Suppressor macrophage treated with lipopolysaccharide for 4 hours (primary cell): ENCODE measurements around the gene FIZ1.
A peak's percentile ranks its signal among the peaks of the same experiment; 100 is the strongest.

Experiments
- DNase-seq: peaks from one replicate; pipeline ENCODE4 v3.0.0-alpha.2; 2020

The FIZ1 gene

DNA sequence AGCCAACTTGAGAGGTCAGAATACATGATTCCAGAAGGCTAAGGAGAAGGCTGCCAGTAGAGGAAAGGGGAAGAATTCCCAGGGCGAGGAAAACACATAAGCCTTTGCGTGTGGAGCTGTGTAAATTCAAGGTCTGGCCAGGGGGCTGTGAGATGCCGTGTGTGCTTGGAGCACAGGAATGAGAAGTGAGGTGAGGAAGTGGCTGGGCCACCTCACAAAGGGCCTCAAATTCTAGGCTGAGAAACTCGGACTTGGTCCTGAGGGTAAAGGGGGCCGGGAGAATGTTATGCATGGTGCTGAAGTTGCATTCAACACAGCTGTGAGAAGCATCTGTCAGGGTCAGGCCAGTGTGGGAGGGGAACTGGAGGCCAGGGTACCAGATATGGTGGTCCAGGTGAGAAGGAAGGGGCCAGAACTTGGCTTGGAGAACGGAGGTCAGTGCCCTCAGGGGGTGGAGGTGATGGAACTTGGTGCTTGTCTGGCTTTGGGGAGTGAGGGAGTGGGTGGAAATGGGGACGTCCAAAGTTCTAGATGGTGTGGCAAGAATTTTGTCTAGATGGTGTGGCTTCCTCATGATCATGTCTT lies 36.6 kb upstream of the FIZ1 start:
- no peak for DNase-seq

DNA sequence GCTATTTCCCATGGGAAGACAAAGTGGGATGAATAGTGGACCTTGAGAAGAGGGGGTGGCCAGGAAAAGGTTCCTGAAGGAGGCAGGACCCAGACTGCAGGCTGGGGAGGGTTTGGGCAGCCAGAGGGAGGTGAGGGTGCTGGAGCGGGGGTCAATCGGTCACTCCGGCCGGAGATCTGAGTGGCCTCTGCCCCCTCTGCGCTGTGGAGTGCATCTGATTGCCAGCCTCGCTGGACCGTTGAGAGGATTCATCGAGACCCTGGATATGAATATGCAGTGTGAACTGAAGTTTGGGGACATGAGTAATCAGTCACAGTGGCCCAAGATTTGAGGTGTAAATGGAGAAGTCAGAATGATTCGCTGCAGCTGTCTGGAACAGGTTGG lies 36.0 kb upstream of the FIZ1 start:
- DNase-seq, result no peak

DNA sequence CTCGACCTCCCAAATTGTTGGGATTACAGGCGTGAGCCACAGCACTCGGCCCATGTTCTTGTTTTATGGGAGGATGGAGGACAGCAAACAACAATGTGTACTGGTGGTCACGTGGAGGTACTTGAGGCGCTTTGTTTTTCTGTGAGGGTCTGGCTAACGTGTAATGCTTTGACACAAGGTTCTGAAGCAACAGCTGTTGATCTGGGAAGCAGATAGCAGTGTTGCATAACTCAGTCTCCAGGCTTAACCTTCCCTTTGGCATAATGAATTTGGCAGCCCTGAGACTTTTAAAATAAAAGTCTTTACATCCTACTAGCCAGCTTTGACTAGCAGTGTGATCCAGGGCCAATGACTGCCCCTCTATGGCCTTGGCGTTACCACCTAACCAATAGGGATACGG lies 34.5 kb upstream of the FIZ1 start:
- no peak for DNase-seq

DNA sequence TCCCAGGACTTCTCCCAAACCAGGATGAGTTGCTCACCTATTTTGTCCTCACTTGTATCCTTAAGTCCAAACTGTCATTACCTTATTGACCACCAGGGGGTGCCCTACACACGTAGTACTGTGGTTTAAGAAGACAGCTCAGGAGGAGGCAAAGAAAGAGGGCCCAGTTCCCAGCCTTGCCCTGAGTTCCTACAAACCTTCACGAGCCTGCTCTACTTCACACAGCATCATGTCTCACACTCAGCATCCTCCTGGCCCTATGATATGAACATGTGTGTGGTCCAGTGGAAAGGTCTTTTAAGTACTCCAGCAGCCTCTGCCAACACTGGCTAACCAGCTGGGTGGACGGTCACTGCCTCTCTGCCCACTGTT lies 33.1 kb upstream of the FIZ1 start:
- DNase-seq, result peak; percentile 97

DNA sequence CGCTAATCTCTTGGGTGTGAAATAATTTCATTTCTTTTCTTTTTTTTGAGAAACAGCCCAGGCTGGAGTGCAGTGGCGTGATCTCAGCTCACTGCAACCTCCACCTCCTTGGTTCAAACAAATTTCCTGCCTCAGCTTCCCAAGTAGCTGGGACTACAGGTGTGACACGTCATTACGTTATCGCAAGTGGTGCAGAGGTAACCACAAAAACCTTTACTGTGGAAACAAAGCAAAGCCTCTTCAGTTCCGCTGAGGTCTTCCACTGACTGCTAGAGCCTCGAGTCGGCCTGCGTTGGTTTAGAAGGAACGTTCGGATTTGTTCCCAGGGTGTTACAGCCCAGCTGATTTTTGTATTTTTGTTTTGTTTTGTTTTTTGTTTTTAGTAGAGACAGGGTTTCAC lies 27.0 kb upstream of the FIZ1 start:
- no peak for DNase-seq

DNA sequence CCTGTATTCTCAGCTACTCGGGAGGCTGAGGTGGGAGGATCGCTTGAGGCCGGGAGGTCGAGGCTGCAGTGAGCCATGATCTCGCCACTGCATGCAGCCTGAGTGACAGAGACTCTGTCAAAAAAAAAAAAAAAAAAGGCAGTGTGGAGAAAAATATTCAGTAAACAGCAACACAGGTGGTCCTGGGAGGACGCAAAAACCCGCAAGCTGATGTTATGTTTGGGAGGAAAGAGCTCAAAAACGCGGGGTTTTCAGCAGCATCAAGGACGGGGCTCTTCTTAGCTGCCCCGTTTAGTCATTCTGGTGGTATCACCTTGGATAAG lies 25.6 kb upstream of the FIZ1 start:
- DNase-seq, result no peak

DNA sequence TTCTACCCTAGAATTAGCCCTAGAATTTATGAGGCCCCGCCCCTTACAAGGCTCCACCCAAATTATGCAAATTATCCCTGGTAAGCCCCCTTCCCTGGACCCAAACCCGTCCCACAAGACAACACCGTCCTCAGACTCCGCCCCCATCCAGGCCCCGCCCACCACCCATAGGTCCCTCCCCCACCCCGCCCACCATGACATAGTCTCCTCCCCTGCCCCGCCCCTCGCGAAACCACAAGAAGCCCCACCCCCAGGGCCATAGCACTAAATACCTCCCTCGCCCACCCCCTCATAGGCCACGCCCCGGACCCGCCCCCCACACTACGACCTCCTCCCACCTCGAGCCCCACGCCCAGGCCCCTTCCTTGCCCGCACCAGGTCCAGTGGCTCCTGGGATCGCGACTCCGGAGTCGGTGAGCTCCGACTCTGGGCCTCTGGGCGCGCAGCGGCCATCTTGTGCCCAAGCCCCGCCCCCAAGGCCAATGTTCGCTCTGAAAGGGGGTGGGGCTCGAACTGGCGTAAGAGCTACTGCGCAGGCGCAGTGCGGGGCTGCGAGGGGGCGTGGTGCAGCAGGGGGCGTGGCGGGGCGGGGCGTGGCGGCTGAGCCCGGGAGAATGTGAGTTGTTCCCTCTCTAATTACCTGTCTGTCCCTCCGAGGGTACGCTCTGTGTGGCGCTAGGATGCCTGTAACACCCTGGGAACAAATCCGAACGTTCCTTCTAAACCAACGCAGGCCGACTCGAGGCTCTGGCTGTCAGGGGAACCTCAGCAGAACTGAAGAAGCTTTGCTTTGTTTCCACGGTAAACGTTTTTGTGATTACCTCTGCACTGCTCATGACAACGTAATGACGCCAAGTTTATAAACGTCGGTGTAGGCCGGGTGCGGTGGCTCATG lies 25.0 kb upstream of the FIZ1 start, which contains the start of gene ZNF784:
ZNF784 (minus strand) TSS at position 458 of the 895 bp plus-strand sequence; CDS start at position 453, 5 bp downstream.
- peak; percentile 98 for DNase-seq

DNA sequence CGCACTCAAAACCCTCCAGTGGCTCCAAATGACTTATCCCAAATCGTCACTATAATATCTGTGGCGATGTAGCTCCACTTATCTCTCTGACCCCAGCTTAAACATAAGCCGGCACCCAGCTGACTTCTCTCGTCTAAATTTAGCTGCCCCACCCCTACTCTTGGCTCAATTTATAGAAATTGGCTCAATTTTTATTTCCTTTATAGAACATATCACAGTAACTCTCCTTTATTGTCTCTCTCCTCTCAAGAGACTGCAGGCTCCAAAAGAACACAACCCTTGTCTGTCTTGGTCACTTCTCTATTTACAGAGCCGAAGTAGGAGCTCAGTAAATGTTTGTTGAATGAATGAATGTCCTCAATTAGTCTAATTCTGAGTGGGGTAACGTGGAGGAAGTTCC lies 24.2 kb upstream of the FIZ1 start:
- no peak for DNase-seq

DNA sequence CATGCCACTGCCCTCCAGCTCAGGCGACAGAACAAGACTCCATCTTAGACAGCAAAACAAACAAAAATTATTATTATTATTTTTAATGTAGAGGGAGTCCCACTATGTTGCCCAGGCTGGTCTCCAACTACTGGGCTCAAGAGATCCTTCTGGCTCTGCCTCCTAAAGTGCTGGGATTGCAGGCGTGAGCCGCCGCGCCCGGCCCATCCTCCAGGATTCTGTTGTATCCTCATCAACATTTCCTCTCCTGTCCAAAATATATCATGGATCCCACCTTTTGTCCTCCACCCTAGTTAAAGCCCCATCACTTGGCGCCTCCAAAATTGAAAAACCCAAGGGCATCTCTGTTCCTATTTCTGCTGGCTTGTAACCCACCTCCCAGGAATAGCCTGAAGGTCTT lies 23.8 kb upstream of the FIZ1 start:
- no peak for DNase-seq

DNA sequence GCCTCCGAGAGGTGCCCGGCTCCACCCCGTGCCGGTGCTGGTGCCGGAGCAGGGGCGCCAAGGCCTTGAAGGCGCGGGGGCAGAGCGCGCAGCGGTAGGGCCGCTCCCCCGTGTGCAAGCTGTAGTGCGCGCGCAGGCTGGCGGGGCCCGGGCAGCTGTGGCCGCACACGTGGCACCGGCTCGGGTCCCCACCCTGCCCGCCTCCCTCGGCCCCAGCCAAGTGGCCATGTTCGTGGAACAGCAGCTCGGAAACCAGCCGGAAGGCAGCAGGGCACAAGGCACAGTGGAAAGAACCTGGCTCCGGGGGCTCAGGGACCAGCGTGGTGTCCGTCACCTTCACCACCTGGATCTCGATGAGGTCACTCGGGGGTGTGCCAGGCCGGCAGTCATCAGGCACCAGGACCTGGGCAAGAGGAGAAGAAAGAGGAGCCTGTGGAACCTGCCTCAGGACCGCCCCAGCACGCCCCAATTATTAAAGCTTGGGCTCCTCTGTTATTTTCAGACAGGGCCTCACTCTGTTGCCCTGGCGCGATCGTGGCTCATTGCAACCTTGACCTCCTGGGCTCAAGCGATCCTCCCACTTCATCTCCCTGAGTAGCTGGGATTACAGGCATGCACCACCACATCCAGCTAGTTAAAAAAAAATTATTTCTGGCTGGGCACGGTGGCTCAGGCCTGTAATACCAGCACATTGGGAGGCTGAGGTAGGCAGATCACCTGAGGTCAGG lies 23.1 kb upstream of the FIZ1 start:
- DNase-seq, result no peak

DNA sequence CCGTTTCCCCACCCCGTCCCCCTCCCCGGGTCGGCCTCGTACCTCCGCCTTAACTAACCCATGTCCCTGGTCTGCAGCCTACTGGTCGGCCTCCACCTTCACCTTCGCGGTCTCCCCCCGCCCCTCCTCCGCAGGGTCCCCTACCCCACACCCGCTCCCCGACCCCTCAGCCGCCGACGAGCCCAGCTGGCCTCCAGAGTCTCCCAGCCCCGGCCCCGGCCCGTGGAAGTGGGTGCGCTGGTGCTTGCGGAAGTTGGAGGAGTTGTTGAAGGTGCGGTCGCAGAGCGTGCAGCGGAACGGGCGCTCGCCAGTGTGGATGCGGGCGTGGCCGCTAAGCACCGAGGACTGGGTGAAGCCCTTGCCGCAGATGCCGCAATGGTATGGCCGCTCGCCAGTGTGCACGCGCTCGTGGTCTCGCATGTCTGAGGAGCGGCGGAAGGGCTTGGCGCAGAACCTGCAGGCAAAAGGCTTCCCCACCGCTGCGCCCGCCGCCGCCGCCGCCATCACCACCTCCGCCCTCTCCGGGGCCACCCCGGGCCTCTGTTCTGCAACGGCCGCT lies 22.4 kb upstream of the FIZ1 start:
- DNase-seq, result no peak

DNA sequence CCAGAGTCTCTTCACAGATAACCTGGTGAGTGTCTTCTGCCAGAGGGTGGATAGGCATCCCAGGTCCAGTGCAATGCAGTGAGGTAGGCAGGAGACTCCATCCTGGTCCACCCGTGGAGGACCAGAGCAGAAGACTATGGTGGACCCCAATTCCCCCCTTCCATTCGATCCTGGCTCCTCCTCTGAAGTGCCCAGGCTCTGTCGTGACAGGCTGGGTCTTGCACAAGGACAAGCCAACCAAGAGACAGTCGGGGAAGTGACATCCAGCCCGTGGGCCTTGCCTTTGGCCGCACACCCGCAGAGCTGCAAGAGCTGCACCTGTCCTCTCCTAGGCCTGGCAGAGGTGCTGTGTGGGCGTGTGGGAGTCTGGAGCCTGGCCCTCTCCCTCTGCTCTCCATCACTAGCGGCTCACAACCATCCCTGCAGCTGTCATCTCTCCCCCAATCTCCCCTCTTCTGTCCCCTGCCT lies 21.9 kb upstream of the FIZ1 start:
- DNase-seq, result no peak

DNA sequence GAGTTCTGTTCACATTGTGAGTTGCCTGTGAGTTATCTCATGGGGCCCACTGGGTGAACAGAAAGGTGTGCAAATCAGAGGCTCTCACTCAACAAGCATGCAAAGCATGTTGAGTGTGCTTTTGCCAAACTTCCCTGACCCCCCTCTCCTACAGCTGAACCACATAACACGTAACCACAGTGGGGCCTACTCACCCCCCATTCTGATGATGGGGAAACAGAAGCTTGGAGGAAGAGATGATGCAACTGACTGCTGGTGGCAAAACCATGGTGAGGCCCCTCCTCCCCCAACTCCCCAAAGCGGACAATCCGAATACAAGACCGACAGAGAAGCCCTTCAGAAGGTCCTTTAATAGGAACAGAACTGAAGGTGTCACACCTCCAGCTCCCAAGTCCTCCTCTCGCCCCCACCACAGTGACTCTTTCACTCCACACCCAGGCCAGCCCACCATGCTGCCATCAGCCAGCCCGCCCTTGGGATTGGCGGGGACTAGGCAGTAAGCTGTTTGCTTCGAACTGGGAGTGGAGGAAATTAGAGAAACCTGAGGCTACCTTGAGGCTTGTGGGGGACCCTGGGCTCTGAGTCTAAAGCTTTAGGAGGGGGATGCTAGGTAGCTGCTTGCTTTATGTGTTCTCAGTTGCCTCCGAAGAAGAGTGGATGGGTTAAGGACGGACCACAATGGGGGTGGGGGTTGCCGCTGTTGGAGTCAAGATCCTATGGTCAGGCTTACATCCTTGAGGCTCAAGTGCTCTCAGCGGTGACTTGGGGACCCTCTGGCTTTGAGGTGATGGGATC lies 21.3 kb upstream of the FIZ1 start:
- DNase-seq, result peak; percentile 52

DNA sequence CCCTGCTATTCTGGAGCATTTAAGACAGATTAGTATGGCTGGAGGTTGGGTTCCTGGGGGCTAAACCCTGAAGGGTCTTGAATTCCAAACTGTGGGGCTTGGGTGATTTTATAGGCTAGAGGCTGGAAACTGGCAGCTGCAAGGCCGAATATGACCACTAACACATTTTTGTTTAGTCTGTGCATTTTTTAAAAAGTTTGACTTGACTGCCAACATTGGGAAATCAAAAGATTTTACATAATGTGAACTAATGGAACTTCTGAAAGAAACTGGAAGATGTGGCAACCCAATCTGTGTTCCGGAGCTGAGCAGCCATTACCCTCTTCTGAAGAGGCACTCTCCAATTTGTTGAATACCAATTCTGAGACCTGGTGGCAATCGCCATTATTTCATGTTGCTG lies 20.0 kb upstream of the FIZ1 start:
- DNase-seq, result peak; percentile 23

DNA sequence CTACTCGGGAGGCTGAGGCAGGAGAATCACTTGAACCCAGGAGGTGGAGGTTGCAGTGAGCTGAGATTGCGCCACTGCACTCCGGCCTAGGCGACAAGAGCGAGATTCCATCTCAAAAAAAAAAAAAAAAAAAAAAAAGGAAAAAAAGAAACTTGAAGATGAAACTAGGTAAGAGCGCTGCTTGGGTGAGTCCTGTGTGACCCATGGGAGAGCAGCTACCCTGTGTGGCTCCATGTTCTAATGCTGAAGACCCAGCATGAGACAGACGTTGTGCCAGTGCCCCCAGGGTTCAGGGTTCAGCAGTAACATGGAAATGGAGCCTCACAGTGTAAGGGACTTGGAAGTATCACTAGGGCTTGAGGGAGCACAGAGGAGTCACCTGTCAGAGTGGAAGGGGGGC lies 19.1 kb upstream of the FIZ1 start:
- no peak for DNase-seq

DNA sequence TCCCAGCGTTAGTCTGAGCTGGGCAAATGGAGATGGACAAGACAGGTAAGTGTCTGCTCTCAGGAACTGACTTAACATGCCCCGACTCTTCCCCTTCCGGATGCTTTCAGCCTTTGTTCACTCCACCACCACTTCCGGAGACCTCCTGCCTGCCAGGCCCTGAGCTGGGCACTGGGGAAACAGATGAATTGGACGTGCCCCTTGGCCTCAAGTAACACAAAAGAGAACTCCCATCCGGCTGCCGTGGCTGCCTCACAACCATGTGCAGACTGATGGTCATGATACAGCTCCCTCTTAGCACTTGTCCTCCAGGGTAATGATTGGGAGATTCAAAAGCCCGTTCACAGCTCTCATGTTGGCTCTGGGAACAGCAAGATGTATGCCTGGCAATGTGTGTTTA lies 18.1 kb upstream of the FIZ1 start:
- no peak for DNase-seq

DNA sequence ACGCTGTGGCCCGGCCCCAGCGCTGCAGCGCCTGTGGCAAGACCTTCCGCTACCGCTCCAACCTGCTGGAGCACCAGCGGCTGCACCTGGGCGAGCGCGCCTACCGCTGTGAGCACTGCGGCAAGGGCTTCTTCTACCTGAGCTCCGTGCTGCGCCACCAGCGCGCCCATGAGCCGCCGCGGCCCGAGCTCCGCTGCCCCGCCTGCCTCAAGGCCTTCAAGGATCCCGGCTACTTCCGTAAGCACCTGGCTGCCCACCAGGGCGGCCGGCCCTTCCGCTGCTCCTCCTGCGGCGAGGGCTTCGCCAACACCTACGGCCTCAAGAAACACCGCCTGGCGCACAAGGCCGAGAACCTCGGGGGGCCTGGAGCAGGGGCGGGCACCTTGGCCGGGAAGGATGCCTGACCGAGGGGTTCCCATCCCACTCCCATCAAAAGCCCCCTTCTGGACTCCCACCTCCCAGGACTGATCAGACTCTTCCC lies 17.1 kb upstream of the FIZ1 start:
- DNase-seq, result no peak

DNA sequence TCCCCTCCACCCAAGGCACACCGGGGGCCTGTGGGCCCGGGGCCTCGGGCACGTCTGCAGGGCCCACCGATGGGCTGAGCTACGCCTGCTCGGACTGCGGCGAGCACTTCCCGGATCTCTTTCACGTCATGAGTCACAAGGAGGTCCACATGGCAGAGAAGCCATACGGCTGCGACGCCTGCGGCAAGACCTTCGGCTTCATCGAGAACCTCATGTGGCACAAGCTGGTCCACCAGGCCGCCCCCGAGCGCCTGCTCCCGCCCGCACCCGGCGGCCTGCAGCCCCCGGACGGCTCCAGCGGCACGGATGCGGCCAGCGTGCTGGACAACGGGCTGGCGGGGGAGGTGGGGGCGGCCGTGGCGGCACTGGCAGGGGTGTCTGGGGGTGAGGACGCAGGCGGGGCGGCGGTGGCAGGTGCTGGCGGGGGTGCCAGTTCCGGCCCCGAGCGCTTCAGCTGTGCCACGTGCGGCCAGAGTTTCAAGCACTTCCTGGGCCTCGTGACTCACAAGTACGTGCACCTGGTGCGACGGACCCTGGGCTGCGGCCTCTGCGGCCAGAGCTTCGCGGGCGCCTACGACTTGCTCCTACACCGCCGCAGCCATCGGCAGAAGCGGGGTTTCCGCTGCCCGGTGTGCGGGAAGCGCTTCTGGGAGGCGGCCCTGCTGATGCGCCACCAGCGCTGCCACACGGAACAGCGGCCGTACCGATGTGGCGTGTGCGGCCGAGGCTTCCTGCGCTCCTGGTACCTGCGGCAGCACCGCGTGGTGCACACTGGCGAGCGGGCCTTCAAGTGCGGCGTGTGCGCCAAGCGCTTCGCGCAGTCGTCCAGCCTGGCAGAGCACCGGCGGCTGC lies 16.5 kb upstream of the FIZ1 start:
- no peak for DNase-seq

DNA sequence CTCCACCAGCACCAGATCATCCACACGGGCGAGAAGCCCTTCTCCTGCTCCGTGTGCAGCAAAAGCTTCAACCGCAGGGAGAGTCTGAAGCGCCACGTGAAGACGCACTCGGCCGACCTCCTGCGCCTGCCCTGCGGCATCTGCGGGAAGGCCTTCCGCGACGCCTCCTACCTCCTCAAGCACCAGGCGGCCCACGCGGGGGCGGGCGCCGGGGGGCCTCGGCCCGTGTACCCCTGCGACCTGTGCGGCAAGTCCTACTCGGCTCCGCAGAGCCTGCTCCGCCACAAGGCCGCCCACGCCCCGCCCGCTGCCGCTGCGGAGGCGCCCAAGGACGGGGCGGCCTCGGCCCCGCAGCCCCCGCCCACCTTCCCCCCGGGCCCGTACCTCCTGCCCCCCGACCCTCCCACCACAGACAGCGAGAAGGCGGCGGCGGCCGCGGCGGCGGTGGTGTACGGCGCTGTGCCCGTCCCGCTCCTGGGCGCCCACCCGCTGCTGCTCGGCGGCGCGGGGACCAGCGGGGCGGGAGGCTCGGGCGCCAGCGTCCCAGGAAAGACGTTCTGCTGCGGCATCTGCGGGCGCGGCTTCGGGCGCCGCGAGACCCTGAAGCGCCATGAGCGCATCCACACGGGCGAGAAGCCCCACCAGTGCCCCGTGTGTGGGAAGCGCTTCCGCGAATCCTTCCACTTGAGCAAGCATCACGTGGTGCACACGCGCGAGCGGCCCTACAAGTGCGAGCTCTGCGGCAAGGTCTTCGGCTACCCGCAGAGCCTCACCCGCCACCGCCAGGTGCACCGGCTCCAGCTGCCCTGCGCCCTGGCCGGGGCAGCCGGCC lies 15.6 kb upstream of the FIZ1 start:
- no peak for DNase-seq

DNA sequence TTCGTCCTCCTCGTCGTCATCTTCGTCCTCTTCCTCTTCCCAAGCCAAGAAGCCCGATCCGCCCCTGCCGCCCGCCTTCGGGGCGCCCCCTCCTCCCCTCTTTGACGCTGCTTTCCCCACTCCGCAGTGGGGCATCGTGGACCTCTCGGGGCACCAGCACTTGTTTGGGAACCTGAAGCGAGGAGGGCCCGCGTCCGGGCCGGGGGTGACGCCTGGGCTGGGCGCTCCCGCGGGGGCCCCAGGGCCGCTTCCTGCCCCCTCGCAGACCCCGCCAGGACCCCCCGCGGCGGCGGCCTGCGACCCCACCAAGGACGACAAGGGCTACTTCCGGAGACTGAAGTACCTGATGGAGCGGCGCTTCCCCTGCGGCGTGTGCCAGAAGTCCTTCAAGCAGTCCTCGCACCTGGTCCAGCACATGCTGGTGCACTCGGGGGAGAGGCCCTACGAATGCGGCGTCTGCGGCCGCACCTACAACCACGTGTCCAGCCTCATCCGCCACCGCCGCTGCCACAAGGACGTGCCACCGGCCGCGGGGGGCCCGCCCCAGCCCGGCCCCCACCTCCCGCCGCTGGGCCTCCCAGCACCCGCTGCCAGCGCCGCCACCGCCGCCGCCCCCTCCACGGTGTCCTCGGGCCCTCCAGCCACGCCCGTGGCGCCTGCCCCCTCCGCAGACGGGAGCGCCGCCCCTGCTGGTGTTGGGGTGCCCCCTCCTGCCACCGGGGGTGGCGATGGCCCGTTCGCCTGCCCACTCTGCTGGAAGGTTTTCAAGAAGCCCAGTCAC lies 14.8 kb upstream of the FIZ1 start:
- no peak for DNase-seq
